Fibroblast of skin of scalp (primary cell): Measurements from ENCODE around the gene SERPINA6. TPM values are rescaled to one million over a fixed set of nuclear protein-coding genes. Genes with fewer than 3 reads are reported as not detected.
"Not testable (repeated sequence)": the region's sequence is repeated elsewhere in the genome, so short reads cannot be mapped to it uniquely, and the experiment has no call there.

Source experiments
- DNase-seq: peaks from one replicate; pipeline ENCODE4 v3.0.0-alpha.2; 2013
- polyA plus RNA-seq, 2 experiments: library from polyadenylated mRNA; unstranded; fragments of 120-200 nt; gene quantifications; one replicate each; pipeline ENCODE4 v1.2.1, GENCODE V29; 2013; ENCODE audit not compliant: insufficient read length in 2 of 2

The SERPINA6 gene
- not detected for polyA plus RNA-seq (2013, experiment 1 of 2; ENCODE audit: insufficient read length)
- not detected for polyA plus RNA-seq (2013, experiment 2 of 2; ENCODE audit: insufficient read length)

- peak; percentile 37 for DNase-seq
Measured at GRCh38 chr14:94322648-94323570, at the start of gene SERPINA6. Gene SERPINA6 (minus strand): TSS chr14:94323336. CDS start chr14:94314648, 8,688 bp downstream.

- DNase-seq, result no peak
Measured at GRCh38 chr14:94372021-94372605, 49.0 kb upstream of the SERPINA6 start.

GRCh38 chr14:94370524-94370910, 47.4 kb upstream of the SERPINA6 start:
- DNase-seq, result no peak

GRCh38 chr14:94369766-94370523, 46.8 kb upstream of the SERPINA6 start:
- not testable (repeated sequence) for DNase-seq

GRCh38 chr14:94368956-94369355, 45.8 kb upstream of the SERPINA6 start:
- DNase-seq, result no peak

- no peak for DNase-seq
Measured at GRCh38 chr14:94368243-94368590, 45.1 kb upstream of the SERPINA6 start.

- no peak for DNase-seq
Measured at GRCh38 chr14:94367347-94368242, 44.5 kb upstream of the SERPINA6 start.

GRCh38 chr14:94366146-94366915, 43.2 kb upstream of the SERPINA6 start, which contains the start of gene SERPINA2:
Gene SERPINA2 (minus strand): TSS chr14:94366698.
- DNase-seq, result no peak

- DNase-seq, result no peak
Measured at GRCh38 chr14:94365624-94366023, 42.5 kb upstream of the SERPINA6 start.

- DNase-seq, result no peak
Measured at GRCh38 chr14:94364964-94365363, 41.8 kb upstream of the SERPINA6 start.

GRCh38 chr14:94364037-94364436, 40.9 kb upstream of the SERPINA6 start:
- no peak for DNase-seq

- no peak for DNase-seq
Measured at GRCh38 chr14:94363151-94363624, 40.1 kb upstream of the SERPINA6 start.

- DNase-seq, result no peak
Measured at GRCh38 chr14:94362614-94363133, 39.5 kb upstream of the SERPINA6 start.

GRCh38 chr14:94361682-94362081, 38.5 kb upstream of the SERPINA6 start:
- no peak for DNase-seq

- no peak for DNase-seq
Measured at GRCh38 chr14:94360945-94361565, 37.9 kb upstream of the SERPINA6 start.

- DNase-seq, result no peak
Measured at GRCh38 chr14:94357166-94357565, 34.0 kb upstream of the SERPINA6 start.

- DNase-seq, result no peak
Measured at GRCh38 chr14:94356379-94357056, 33.4 kb upstream of the SERPINA6 start.

GRCh38 chr14:94355191-94355794, 32.2 kb upstream of the SERPINA6 start:
- peak; percentile 69 for DNase-seq

- no peak for DNase-seq
Measured at GRCh38 chr14:94354638-94355185, 31.6 kb upstream of the SERPINA6 start.
